Measurements from ENCODE around the gene RTN4RL1.
A peak's percentile ranks its signal among the peaks of the same experiment; 100 is the strongest.

Gene RTN4RL1

DNA sequence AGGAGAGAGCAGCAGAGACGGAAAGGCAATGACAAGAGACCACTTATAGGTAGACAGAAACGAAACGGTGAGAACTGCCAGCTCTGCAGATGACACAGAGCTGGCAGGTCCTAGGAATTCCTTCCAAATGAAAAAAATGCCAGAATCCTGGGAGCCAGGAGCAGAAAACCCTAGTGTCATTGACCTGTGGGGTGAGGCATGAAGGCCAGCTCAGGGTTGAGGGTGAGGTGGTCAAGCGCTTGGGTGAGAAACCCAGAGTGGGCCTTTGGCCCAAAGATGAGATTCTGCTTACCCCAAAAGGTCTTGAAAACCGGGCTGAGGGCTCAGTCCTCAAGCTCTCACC is 39.0 kb upstream of the RTN4RL1 start:
- no peak overlapping the region for H3K27ac Mint-ChIP-seq
- intact Hi-C loops (cut with micrococcal nuclease): no loop called here
- no peak overlapping the region for H3K4me3 Mint-ChIP-seq
- H3K9me3 Mint-ChIP-seq: no peaks in the 10 kb centered on the region
- H3K4me1 Mint-ChIP-seq (ENCODE audit: low read depth): peaks cover 35% of the 10 kb centered on the region
- H3K36me3 Mint-ChIP-seq (ENCODE audit: low read depth): peaks cover 92% of the 10 kb centered on the region
- H3K27me3 Mint-ChIP-seq: peaks cover 40% of the 10 kb centered on the region

DNA sequence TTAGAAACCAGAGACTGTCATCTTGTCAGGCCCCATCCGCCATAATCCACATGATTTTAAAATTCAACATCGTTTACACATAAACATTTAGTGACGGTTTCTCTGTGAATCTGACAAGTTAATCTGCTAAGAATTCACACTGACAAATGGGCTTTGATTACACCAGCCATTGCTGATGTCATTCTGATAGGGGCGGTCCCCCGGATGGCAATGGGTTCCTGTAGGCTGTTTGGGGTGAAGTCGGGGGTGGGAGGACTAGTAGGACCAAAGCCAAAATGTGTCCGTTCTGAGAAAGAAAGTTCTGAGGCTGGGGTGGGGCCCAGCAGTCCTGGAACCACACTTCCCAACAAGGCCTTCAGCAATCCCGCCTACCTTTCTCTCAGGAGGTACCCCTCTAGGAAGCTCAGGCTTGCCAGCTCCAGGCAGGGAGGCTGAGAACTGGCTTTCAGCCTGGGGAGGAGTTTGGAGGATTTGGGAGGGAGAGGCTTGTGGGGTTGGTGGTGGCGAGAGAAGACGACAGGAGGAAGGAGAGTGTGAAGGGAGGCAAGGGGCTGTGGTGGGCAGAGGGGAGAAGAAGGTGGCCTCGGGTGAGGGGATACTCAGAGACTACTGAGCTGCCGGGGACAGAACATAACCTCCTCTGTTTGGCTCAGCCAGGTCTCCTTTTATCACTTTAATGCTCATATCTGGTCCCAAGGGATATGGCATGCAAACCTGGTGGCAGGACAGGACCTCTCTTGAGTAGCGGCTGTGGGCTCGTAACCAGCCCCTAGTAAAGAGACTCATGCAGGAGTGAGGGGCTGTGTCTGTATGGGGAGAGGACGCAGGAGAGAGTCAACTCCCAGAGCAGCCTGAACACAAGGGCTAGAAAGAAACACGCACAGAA is 38.4 kb upstream of the RTN4RL1 start:
- Mint-ChIP-seq H3K27me3 (peaks cover 39% of the 10 kb centered on the region), H3K27ac (no peak overlapping the region), H3K9me3 (no peaks in the 10 kb centered on the region), H3K36me3 (ENCODE audit: low read depth) (peaks cover 85% of the 10 kb centered on the region), H3K4me3 (no peak overlapping the region), H3K4me1 (ENCODE audit: low read depth) (peaks cover 36% of the 10 kb centered on the region)
- intact Hi-C loops (cut with micrococcal nuclease): no loop called here

DNA sequence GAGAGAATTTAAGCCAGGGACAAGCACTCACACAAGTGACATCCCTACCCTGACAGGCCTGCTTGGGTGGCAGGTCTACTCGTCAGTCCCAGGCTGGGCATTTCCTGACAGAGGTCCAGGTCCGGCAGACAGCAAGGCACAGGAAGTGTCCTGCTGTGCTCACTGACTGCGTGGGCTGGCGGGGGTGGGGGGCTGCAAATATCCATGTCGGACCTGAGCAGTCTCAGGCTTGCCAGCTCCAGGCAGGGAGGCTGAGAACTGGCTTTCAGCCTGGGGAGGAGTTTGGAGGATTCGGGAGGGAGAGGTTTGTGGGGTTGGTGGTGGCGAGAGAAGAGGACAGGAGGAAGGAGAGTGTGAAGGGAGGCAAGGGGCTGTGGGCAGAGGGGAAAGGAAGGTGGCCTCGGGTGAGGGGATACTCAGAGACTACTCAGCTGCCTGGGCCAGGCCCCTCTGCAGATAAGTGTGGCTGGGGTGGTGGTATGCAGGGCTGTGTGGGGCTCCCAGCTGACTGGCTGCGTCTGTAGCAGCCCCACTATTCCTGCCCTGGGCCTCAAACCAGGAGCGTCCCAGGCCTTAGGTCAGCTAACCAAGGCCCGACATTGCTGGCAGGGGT is 37.5 kb upstream of the RTN4RL1 start:
- intact Hi-C loops (cut with micrococcal nuclease): no loop called here
- H3K36me3 Mint-ChIP-seq (ENCODE audit: low read depth): peaks cover 77% of the 10 kb centered on the region
- peaks cover 39% of the 10 kb centered on the region for H3K4me1 Mint-ChIP-seq (ENCODE audit: low read depth)
- H3K27ac Mint-ChIP-seq: no peak overlapping the region
- H3K4me3 Mint-ChIP-seq: no peak overlapping the region
- H3K27me3 Mint-ChIP-seq: peaks cover 44% of the 10 kb centered on the region
- H3K9me3 Mint-ChIP-seq: no peaks in the 10 kb centered on the region

DNA sequence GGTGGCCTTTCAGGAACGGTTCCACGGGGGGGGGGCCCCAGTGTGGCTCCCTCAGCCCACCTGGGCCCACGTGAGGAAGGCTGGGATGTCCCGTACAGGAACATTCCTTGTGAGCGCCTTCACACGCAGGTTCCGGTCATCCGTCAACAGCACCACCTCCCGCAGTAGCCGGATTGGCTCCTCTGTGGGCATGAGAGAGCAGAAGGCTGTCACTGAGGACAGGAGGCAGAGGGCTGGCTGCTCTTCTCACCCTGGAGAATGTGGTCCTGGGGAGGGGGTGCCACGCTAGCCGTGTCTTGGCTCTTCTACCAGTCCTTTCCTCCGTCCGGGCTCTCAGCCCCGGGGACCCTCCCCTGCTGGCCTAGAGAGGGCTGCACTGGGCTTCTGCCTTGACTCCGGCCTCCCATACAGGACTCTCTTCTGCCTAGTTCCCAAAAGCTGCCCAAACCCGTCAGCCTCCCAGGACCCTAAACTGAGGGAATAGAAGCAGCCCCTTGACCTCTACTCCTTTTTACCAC is 36.4 kb upstream of the RTN4RL1 start:
- Mint-ChIP-seq H3K27ac (no peak overlapping the region), H3K4me1 (ENCODE audit: low read depth) (peaks cover 43% of the 10 kb centered on the region), H3K36me3 (ENCODE audit: low read depth) (peaks cover 65% of the 10 kb centered on the region), H3K27me3 (peaks cover 49% of the 10 kb centered on the region), H3K4me3 (no peak overlapping the region), H3K9me3 (no peaks in the 10 kb centered on the region)
- intact Hi-C loops (cut with micrococcal nuclease): no loop called here

DNA sequence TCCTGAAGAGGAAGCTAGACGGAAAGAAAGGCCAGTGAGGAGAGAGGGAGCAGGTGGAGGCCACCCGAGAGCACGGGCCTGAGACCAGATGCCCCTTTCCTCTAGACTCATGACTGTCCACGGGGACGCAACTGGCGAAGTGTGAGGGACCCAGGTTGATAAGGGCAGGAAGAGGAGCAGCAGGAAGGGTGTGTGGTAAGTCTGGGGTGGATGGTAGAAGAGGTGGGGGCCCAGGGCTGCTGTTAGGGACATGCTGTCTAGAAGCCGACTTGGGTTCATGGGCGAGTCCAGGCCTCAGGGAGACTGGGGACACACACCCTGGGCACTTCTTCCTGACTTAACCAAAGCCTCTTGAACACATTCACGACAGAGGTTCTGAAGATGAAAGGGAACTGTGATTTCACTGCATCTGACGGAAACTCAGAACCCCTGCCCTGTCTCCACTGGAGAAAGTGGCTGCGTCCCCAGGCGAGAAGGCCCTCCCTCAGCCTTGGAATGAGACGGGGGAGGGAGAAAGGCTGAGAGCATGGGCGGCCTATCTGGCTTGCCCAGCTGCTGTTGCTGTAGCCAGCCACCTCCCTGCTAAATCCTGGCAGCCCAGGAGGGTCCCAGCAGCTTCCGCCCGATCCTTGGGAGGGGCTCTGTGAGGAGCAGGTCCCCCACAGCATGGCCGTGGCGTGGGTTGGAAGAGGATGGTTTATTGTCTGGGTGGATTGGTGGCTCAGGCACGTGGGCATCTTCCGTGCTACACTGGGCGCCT is 35.7 kb upstream of the RTN4RL1 start:
- H3K27ac Mint-ChIP-seq: peak overlapping the region; percentile 1
- no peak overlapping the region for H3K4me3 Mint-ChIP-seq
- intact Hi-C loops (cut with micrococcal nuclease): no loop called here
- peaks cover 59% of the 10 kb centered on the region for H3K36me3 Mint-ChIP-seq (ENCODE audit: low read depth)
- peaks cover 51% of the 10 kb centered on the region for H3K27me3 Mint-ChIP-seq
- no peaks in the 10 kb centered on the region for H3K9me3 Mint-ChIP-seq
- peaks cover 48% of the 10 kb centered on the region for H3K4me1 Mint-ChIP-seq (ENCODE audit: low read depth)

DNA sequence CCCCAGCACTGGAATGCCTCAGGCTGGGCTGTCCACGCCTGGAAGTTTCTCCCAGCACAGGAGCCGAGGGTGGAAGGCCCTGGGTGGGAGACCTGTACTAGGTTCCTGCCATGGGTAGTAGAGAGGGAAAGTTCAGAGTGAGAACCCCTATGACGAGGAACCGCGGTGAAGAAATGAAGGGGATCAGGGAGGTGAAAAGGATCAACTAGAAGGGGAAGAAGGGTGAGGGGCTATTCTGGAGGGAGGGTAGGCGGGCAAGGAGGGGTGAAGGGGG is 35.2 kb upstream of the RTN4RL1 start:
- intact Hi-C loops (cut with micrococcal nuclease): no loop called here
- peak overlapping the region; percentile 1 for H3K27ac Mint-ChIP-seq
- peaks cover 54% of the 10 kb centered on the region for H3K36me3 Mint-ChIP-seq (ENCODE audit: low read depth)
- peaks cover 48% of the 10 kb centered on the region for H3K27me3 Mint-ChIP-seq
- H3K4me3 Mint-ChIP-seq: no peak overlapping the region
- H3K4me1 Mint-ChIP-seq (ENCODE audit: low read depth): peaks cover 47% of the 10 kb centered on the region
- no peaks in the 10 kb centered on the region for H3K9me3 Mint-ChIP-seq

DNA sequence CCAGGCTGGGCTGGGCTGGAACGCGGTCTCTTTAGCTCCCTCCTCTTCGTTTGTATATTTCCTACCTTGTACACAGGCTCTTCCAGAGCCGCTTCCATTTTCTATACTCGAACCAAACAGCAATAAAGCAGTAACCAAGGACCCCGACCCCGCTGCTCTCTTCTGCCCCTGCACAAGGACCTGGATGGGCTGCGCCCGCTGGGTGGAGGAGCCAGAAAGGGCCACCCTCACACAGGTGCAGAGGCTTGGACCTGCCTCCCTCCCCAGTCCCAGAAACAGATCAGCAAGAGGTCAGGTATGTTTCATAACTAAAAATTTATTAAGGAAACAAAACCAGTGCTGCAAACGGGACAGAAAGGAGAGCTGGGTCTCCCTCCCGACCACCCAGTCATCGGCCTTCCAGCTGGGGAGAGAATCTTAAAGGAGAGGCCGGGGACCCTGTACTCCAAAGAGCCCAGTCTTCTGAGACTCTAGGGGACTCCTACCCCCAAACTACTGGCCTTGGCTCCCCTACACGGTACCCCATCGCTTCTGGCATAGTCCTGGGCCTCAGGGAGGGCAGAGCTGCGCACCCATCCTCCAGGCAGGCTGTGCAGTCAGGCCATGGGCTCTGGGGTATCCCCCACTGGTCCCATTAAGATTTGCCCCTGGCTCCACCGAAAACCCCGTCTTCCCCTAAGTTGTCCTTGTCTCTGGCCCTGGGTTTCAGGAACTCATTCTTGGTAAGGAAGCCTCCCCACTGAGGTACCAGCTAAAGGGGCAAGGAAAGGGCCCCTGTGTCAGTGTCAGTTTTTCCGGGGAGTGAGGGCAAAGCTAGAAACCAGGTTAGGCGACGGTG is 34.6 kb upstream of the RTN4RL1 start:
- intact Hi-C loops (cut with micrococcal nuclease): loop anchor here (2.0 to 5.0 kb wide), 2 partner anchors 29 to 98 kb away; no protein-coding TSS in a partner anchor
- Mint-ChIP-seq H3K27ac (peak overlapping the region; percentile 46), H3K4me1 (ENCODE audit: low read depth) (peaks cover 41% of the 10 kb centered on the region), H3K9me3 (no peaks in the 10 kb centered on the region), H3K4me3 (peak overlapping the region; percentile 71), H3K27me3 (peaks cover 50% of the 10 kb centered on the region), H3K36me3 (ENCODE audit: low read depth) (peaks cover 48% of the 10 kb centered on the region)

DNA sequence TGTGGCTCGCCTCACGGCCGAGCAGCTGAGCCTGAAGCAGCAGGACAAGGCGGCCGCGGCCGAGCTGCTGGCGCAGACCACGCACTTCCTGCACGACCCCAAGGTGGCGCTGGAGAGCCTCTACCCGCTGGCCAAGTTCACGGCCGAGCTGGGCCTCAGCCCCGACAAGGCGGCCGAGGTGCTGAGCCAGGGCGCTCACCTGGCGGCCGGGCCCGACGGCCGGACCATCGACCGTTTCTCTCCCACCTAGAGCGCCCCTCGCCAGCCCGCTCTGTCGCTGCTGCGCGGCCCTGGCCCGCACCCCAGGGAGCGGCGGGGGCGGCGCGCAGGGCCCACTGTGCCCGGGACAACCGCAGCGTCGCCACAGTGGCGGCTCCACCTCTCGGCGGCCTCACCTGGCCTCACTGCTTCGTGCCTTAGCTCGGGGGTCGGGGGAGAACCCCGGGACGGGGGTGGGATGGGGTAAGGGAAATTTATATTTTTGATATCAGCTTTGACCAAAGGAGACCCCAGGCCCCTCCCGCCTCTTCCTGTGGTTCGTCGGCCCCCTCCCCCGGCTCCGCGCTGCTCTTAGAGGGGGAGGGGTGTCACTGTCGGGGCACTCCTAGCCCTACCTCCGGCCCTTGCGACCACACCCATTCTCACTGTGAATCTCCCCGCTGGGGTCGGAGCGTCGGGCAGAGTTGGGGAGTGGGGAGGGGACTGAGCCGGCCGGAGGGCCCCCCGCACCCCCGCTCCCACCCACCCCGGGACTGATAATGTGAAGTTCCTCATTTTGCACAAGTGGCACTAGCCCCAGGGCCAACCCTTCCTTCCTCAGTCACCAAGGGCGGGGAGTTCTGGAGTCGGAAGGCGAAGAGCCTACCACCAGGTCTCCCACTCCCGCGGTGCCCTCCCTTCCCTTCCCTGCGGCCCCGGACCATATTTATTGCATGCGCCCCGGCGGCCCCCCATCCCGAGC is 33.7 kb upstream of the RTN4RL1 start:
- Mint-ChIP-seq H3K9me3 (no peaks in the 10 kb centered on the region), H3K4me1 (ENCODE audit: low read depth) (peaks cover 36% of the 10 kb centered on the region), H3K36me3 (ENCODE audit: low read depth) (peaks cover 39% of the 10 kb centered on the region), H3K27ac (peak overlapping the region; percentile 46), H3K27me3 (peaks cover 57% of the 10 kb centered on the region), H3K4me3 (peak overlapping the region; percentile 71)
- intact Hi-C loops (cut with micrococcal nuclease): loop anchor here (2.0 to 5.0 kb wide), 2 partner anchors 30 to 98 kb away; no protein-coding TSS in a partner anchor

DNA sequence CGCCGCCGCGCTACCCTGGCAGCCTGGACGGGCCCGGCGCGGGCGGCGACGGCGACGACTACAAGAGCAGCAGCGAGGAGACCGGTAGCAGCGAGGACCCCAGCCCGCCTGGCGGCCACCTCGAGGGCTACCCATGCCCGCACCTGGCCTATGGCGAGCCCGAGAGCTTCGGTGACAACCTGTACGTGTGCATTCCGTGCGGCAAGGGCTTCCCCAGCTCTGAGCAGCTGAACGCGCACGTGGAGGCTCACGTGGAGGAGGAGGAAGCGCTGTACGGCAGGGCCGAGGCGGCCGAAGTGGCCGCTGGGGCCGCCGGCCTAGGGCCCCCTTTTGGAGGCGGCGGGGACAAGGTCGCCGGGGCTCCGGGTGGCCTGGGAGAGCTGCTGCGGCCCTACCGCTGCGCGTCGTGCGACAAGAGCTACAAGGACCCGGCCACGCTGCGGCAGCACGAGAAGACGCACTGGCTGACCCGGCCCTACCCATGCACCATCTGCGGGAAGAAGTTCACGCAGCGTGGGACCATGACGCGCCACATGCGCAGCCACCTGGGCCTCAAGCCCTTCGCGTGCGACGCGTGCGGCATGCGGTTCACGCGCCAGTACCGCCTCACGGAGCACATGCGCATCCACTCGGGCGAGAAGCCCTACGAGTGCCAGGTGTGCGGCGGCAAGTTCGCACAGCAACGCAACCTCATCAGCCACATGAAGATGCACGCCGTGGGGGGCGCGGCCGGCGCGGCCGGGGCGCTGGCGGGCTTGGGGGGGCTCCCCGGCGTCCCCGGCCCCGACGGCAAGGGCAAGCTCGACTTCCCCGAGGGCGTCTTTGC is 32.8 kb upstream of the RTN4RL1 start:
- Mint-ChIP-seq H3K4me3 (peak overlapping the region; percentile 13), H3K9me3 (no peaks in the 10 kb centered on the region), H3K27me3 (peaks cover 62% of the 10 kb centered on the region), H3K4me1 (ENCODE audit: low read depth) (peaks cover 45% of the 10 kb centered on the region), H3K27ac (no peak overlapping the region), H3K36me3 (ENCODE audit: low read depth) (peaks cover 30% of the 10 kb centered on the region)
- intact Hi-C loops (cut with micrococcal nuclease): loop anchor here (2.0 to 5.0 kb wide), 2 partner anchors 31 to 99 kb away; no protein-coding TSS in a partner anchor

DNA sequence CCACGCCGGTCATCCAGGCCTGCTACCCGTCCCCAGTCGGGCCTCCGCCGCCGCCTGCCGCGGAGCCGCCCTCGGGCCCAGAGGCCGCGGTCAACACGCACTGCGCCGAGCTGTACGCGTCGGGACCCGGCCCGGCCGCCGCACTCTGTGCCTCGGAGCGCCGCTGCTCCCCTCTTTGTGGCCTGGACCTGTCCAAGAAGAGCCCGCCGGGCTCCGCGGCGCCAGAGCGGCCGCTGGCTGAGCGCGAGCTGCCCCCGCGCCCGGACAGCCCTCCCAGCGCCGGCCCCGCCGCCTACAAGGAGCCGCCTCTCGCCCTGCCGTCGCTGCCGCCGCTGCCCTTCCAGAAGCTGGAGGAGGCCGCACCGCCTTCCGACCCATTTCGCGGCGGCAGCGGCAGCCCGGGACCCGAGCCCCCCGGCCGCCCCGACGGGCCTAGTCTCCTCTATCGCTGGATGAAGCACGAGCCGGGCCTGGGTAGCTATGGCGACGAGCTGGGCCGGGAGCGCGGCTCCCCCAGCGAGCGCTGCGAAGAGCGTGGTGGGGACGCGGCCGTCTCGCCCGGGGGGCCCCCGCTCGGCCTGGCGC is 32.1 kb upstream of the RTN4RL1 start:
- Mint-ChIP-seq H3K27ac (no peak overlapping the region), H3K9me3 (no peaks in the 10 kb centered on the region), H3K36me3 (ENCODE audit: low read depth) (peaks cover 23% of the 10 kb centered on the region), H3K4me3 (peak overlapping the region; percentile 9), H3K27me3 (peaks cover 58% of the 10 kb centered on the region), H3K4me1 (ENCODE audit: low read depth) (peaks cover 40% of the 10 kb centered on the region)
- intact Hi-C loops (cut with micrococcal nuclease): loop anchor here (5.0 kb wide), 1 partner anchor 100 kb away; no protein-coding TSS in a partner anchor

DNA sequence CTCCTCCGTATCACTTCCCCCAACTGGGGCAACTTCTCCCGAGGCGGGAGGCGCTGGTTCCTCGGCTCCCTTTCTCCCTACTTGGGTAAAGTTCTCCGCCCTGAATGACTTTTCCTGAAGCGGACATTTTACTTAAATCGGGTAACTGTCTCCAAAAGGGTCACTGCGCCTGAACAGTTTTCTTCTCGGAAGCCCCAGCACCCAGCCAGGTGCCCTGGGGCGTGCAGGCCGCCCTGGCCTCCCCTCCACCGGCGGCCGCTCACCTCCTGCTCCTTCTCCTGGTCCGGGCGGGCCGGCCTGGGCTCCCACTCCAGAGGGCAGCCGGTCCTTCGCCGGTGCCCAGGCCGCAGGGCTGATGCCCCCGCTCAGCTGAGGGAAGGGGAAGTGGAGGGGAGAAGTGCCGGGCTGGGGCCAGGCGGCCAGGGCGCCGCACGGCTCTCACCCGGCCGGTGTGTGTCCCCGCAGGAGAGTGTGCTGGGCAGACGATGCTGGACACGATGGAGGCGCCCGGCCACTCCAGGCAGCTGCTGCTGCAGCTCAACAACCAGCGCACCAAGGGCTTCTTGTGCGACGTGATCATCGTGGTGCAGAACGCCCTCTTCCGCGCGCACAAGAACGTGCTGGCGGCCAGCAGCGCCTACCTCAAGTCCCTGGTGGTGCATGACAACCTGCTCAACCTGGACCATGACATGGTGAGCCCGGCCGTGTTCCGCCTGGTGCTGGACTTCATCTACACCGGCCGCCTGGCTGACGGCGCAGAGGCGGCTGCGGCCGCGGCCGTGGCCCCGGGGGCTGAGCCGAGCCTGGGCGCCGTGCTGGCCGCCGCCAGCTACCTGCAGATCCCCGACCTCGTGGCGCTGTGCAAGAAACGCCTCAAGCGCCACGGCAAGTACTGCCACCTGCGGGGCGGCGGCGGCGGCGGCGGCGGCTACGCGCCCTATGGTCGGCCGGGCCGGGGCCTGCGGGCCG is 31.4 kb upstream of the RTN4RL1 start:
- H3K27ac Mint-ChIP-seq: no peak overlapping the region
- intact Hi-C loops (cut with micrococcal nuclease): loop anchor here (5.0 kb wide), 1 partner anchor 101 kb away; no protein-coding TSS in a partner anchor
- peaks cover 48% of the 10 kb centered on the region for H3K4me1 Mint-ChIP-seq (ENCODE audit: low read depth)
- peak overlapping the region; percentile 64 for H3K4me3 Mint-ChIP-seq
- H3K27me3 Mint-ChIP-seq: peaks cover 61% of the 10 kb centered on the region
- H3K9me3 Mint-ChIP-seq: no peaks in the 10 kb centered on the region
- peaks cover 15% of the 10 kb centered on the region for H3K36me3 Mint-ChIP-seq (ENCODE audit: low read depth)
